GM19239 (cell line): Measurements from ENCODE around the gene CD248.

Experiments used
- DNase-seq: peaks from one replicate; pipeline ENCODE4 v3.0.0; 2011; ENCODE audit warnings: low spot score; ENCODE audit not compliant: insufficient read length
- FAIRE-seq: peaks from 2 replicates; lab custom pipeline; 2011; peaks lifted over from hg19 to GRCh38; lab: Jason Lieb, UNC

The CD248 gene

GRCh38 chr11:66341502-66342126, 24.8 kb upstream of the CD248 start:
- no peak for FAIRE-seq

GRCh38 chr11:66340596-66341501, 24.0 kb upstream of the CD248 start:
- FAIRE-seq: no peak

More at GRCh38 chr11:66341502-66342126, 24.8 kb upstream of the CD248 start:
- no peak for DNase-seq

GRCh38 chr11:66339686-66340483, 23.0 kb upstream of the CD248 start:
- no peak for DNase-seq
- FAIRE-seq: no peak

More at GRCh38 chr11:66340596-66341501, 24.0 kb upstream of the CD248 start:
- no peak for DNase-seq

GRCh38 chr11:66339162-66339675, 22.4 kb upstream of the CD248 start:
- FAIRE-seq (no peak), DNase-seq (no peak)

- DNase-seq (no peak), FAIRE-seq (no peak)
Measured at GRCh38 chr11:66338276-66339161, 21.7 kb upstream of the CD248 start.

GRCh38 chr11:66337103-66337899, 20.5 kb upstream of the CD248 start:
- DNase-seq: no peak
- FAIRE-seq: no peak

GRCh38 chr11:66336234-66337102, 19.6 kb upstream of the CD248 start, which contains the start of gene RIN1:
Gene RIN1, minus strand, starts transcription at chr11:66336434. Its CDS starts 32 bp downstream, at chr11:66336402.
- FAIRE-seq: peak; percentile 73
- DNase-seq: peak; percentile 87

GRCh38 chr11:66335531-66336233, 18.8 kb upstream of the CD248 start:
- FAIRE-seq: no peak
- DNase-seq: no peak

- FAIRE-seq (no peak), DNase-seq (no peak)
Measured at GRCh38 chr11:66334605-66335442, 18.0 kb upstream of the CD248 start.

GRCh38 chr11:66333896-66334604, 17.2 kb upstream of the CD248 start:
- no peak for FAIRE-seq
- DNase-seq: no peak

GRCh38 chr11:66333220-66333877, 16.5 kb upstream of the CD248 start:
- FAIRE-seq: no peak
- no peak for DNase-seq

- FAIRE-seq (no peak), DNase-seq (no peak)
Measured at GRCh38 chr11:66332371-66333219, 15.8 kb upstream of the CD248 start.

- no peak for FAIRE-seq
- DNase-seq: no peak
Measured at GRCh38 chr11:66331542-66332370, 14.9 kb upstream of the CD248 start.
